ENCODE measurements around the gene CALHM5.

CALHM5 gene

GRCh38 chr6:116511424-116512110 lies at the start of gene CALHM5:
CALHM5 (plus strand) TSS chr6:116511639; CDS start chr6:116511697, 58 bp downstream.
- peak within 1 kb of the TSS; percentile 32 for H3K4me3 ChIP-seq (ENCODE audit: control insufficient read depth, low read depth, low read length)
- TF ChIP-seq CTCF (conservative IDR thresholded peaks at IDR 0.05; ENCODE audit: control insufficient read depth, insufficient read depth, low read depth, low read length) = peak; percentile 80
- peak; percentile 92 for DNase-seq (ENCODE audit: low read depth)

- TF ChIP-seq CTCF (conservative IDR thresholded peaks at IDR 0.05; ENCODE audit: control insufficient read depth, insufficient read depth, low read depth, low read length) = no peak
- peak overlapping the region; percentile 31 for H3K4me3 ChIP-seq (ENCODE audit: control insufficient read depth, low read depth, low read length)
- peak; percentile 52 for DNase-seq (ENCODE audit: low read depth)
Measured at GRCh38 chr6:116461932-116462885, 49.2 kb upstream of the CALHM5 start.

- TF ChIP-seq CTCF (conservative IDR thresholded peaks at IDR 0.05; ENCODE audit: control insufficient read depth, insufficient read depth, low read depth, low read length) = no peak
- DNase-seq (ENCODE audit: low read depth) = no peak
- H3K4me3 ChIP-seq (ENCODE audit: control insufficient read depth, low read depth, low read length) = no peak overlapping the region
Measured at GRCh38 chr6:116463301-116463700, 48.1 kb upstream of the CALHM5 start.

- no peak for DNase-seq (ENCODE audit: low read depth)
- no peak for TF ChIP-seq CTCF (conservative IDR thresholded peaks at IDR 0.05; ENCODE audit: control insufficient read depth, insufficient read depth, low read depth, low read length)
- H3K4me3 ChIP-seq (ENCODE audit: control insufficient read depth, low read depth, low read length) = no peak overlapping the region
Measured at GRCh38 chr6:116465246-116465645, 46.2 kb upstream of the CALHM5 start.

- no peak overlapping the region for H3K4me3 ChIP-seq (ENCODE audit: control insufficient read depth, low read depth, low read length)
- TF ChIP-seq CTCF (conservative IDR thresholded peaks at IDR 0.05; ENCODE audit: control insufficient read depth, insufficient read depth, low read depth, low read length) = no peak
- peak; percentile 8 for DNase-seq (ENCODE audit: low read depth)
Measured at GRCh38 chr6:116467096-116467495, 44.3 kb upstream of the CALHM5 start.

- DNase-seq (ENCODE audit: low read depth) = no peak
- TF ChIP-seq CTCF (conservative IDR thresholded peaks at IDR 0.05; ENCODE audit: control insufficient read depth, insufficient read depth, low read depth, low read length) = no peak
- H3K4me3 ChIP-seq (ENCODE audit: control insufficient read depth, low read depth, low read length) = no peak overlapping the region
Measured at GRCh38 chr6:116467514-116467913, 43.9 kb upstream of the CALHM5 start.

Measured in fibroblast of mammary gland (primary cell).